Loucy (cell line): Measurements from ENCODE around the gene OPHN1.

Experiments used
- CTCF ChIP-seq: fragments of 200-600 bp; sonication (generic); conservative IDR thresholded peaks from 2 replicates; pipeline ENCODE4 v1.5.1; 2014; ENCODE audit warnings: mild to moderate bottlenecking, antibody characterized with exemption, low read length
- EZH2phosphoT487 ChIP-seq: fragments of 200-600 bp; IDR thresholded peaks from 2 replicates; pipeline ENCODE4 v1.6.1; 2018; ENCODE audit warnings: antibody characterized with exemption, mild to moderate bottlenecking, moderate library complexity, borderline replicate concordance

- TF ChIP-seq CTCF (no peak), EZH2phosphoT487 (no peak)
Measured at GRCh38 chrX:68048774-68049173, 384.5 kb downstream of the OPHN1 start.
